Hematopoietic multipotent progenitor cell treated with erythropoietin and hydrocortisone succinate and interleukin-3 and kit ligand, for 8 days (in vitro differentiated cells): ENCODE data around the gene ERICH6B.
"Not testable (repeated sequence)": the region's sequence is repeated elsewhere in the genome, so short reads cannot be mapped to it uniquely, and the experiment has no call there.

Source experiments
- DNase-seq: peaks from one replicate; pipeline ENCODE4 v3.0.0-alpha.2; 2015

The ERICH6B gene

GRCh38 chr13:45615501-45616101 lies at the start of gene ERICH6B:
Gene ERICH6B (minus strand): TSS chr13:45615739. CDS start chr13:45597005, 18,734 bp downstream.
- DNase-seq: no peak

GRCh38 chr13:45662903-45663302 lies 47.4 kb upstream of the ERICH6B start:
- not testable (repeated sequence) for DNase-seq

GRCh38 chr13:45662162-45662561 lies 46.6 kb upstream of the ERICH6B start:
- no peak for DNase-seq

GRCh38 chr13:45660458-45660857 lies 44.9 kb upstream of the ERICH6B start:
- DNase-seq: not testable (repeated sequence)

GRCh38 chr13:45659536-45659935 lies 44.0 kb upstream of the ERICH6B start:
- no peak for DNase-seq

- no peak for DNase-seq
Measured at GRCh38 chr13:45658586-45659235, 43.2 kb upstream of the ERICH6B start.

- no peak for DNase-seq
Measured at GRCh38 chr13:45654633-45655349, 39.3 kb upstream of the ERICH6B start.

GRCh38 chr13:45645263-45645662 lies 29.7 kb upstream of the ERICH6B start:
- not testable (repeated sequence) for DNase-seq

GRCh38 chr13:45642159-45642558 lies 26.6 kb upstream of the ERICH6B start:
- not testable (repeated sequence) for DNase-seq

- DNase-seq: not testable (repeated sequence)
Measured at GRCh38 chr13:45635291-45635690, 19.8 kb upstream of the ERICH6B start.

- no peak for DNase-seq
Measured at GRCh38 chr13:45630791-45631190, 15.3 kb upstream of the ERICH6B start.

- DNase-seq: no peak
Measured at GRCh38 chr13:45629940-45630339, 14.4 kb upstream of the ERICH6B start.

- DNase-seq: no peak
Measured at GRCh38 chr13:45628094-45628493, 12.6 kb upstream of the ERICH6B start.

- no peak for DNase-seq
Measured at GRCh38 chr13:45627656-45628055, 12.1 kb upstream of the ERICH6B start.

- peak; percentile 6 for DNase-seq
Measured at GRCh38 chr13:45626731-45627374, 11.3 kb upstream of the ERICH6B start.

- peak; percentile 28 for DNase-seq
Measured at GRCh38 chr13:45623516-45624090, 8.1 kb upstream of the ERICH6B start.

GRCh38 chr13:45621950-45622349 lies 6.4 kb upstream of the ERICH6B start:
- no peak for DNase-seq

GRCh38 chr13:45607931-45608330 lies 7.6 kb downstream of the ERICH6B start:
- DNase-seq: no peak

GRCh38 chr13:45604892-45605291 lies 10.6 kb downstream of the ERICH6B start:
- no peak for DNase-seq

GRCh38 chr13:45603338-45603737 lies 12.2 kb downstream of the ERICH6B start:
- DNase-seq: no peak

- DNase-seq: no peak
Measured at GRCh38 chr13:45602183-45603170, 13.1 kb downstream of the ERICH6B start.

GRCh38 chr13:45601680-45602079 lies 13.9 kb downstream of the ERICH6B start:
- no peak for DNase-seq
